ENCODE data around the gene SLC12A6.
"Not testable (repeated sequence)": the region's sequence is repeated elsewhere in the genome, so short reads cannot be mapped to it uniquely, and the experiment has no call there.

Gene SLC12A6

GRCh38 chr15:34193272-34193671 is 144.3 kb downstream of the SLC12A6 start:
- not testable (repeated sequence) for DNase-seq (ENCODE audit: low spot score)

- DNase-seq (ENCODE audit: low spot score), result no peak
Observed at GRCh38 chr15:34188711-34189110, 148.9 kb downstream of the SLC12A6 start.

GRCh38 chr15:34185666-34186065 is 151.9 kb downstream of the SLC12A6 start:
- no peak for DNase-seq (ENCODE audit: low spot score)

GRCh38 chr15:34182942-34183341 is 154.6 kb downstream of the SLC12A6 start:
- peak; percentile 15 for DNase-seq (ENCODE audit: low spot score)

Measured in pons (tissue), 1 donor.